ENCODE measurements around the gene RAMP3.

DNA sequence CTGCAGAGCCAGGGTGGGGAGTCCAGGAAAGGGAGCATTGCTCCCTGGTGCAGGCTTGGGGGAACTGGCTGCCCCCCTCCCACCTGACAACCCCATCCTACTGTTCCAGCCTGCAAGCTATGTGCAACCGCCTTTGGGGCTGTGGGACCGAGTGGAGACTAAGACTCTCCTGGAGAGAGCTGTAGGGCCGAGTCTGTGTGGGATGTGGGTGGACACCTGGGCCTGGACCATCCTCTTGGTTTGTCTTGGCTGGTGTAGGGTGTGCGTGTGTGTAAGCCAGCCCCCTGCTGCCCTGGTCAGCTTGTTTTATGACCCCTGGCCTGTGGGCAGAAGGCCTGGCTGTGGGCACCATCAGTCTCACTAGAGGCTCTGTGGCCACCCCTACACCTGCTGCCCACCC lies 1.6 kb upstream of the RAMP3 start:
- TF ChIP-seq, protein P1, sequence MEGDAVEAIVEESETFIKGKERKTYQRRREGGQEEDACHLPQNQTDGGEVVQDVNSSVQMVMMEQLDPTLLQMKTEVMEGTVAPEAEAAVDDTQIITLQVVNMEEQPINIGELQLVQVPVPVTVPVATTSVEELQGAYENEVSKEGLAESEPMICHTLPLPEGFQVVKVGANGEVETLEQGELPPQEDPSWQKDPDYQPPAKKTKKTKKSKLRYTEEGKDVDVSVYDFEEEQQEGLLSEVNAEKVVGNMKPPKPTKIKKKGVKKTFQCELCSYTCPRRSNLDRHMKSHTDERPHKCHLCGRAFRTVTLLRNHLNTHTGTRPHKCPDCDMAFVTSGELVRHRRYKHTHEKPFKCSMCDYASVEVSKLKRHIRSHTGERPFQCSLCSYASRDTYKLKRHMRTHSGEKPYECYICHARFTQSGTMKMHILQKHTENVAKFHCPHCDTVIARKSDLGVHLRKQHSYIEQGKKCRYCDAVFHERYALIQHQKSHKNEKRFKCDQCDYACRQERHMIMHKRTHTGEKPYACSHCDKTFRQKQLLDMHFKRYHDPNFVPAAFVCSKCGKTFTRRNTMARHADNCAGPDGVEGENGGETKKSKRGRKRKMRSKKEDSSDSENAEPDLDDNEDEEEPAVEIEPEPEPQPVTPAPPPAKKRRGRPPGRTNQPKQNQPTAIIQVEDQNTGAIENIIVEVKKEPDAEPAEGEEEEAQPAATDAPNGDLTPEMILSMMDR (IDR thresholded peaks at IDR 0.05), result no peak
- no peak for TF ChIP-seq EZH2 (IDR thresholded peaks at IDR 0.05; ENCODE audit: borderline replicate concordance, insufficient read depth, low read depth, low read length, poor library complexity, severe bottlenecking)

Data from B cell (primary cell).